Measurements from ENCODE around the gene ZFPM1.

ZFPM1 gene

GRCh38 chr16:88427376-88427775 is 25.7 kb upstream of the ZFPM1 start:
- H3K27me3 ChIP-seq (ENCODE audit: control insufficient read depth, insufficient read depth, low read length, poor library complexity, severe bottlenecking), result peaks cover 26% of the 10 kb centered on the region
- no peaks in the 10 kb centered on the region for H3K36me3 ChIP-seq (ENCODE audit: control insufficient read depth, insufficient read depth, low read length)
- no peaks in the 10 kb centered on the region for H3K4me1 ChIP-seq (ENCODE audit: control insufficient read depth, insufficient read depth, low read length)
- no peak overlapping the region for H3K27ac ChIP-seq (ENCODE audit: insufficient read depth, low read depth, low read length, poor library complexity, severe bottlenecking)
- 92 to 93% methylated on average over 19 of the region's 19 CpGs for WGBS, 2 experiments
- H3K9me3 ChIP-seq (ENCODE audit: control insufficient read depth, low read length), result no peaks in the 10 kb centered on the region
- H3K4me3 ChIP-seq (ENCODE audit: insufficient read depth, low read depth, low read length), result no peak overlapping the region

GRCh38 chr16:88428156-88428555 is 24.9 kb upstream of the ZFPM1 start:
- H3K36me3 ChIP-seq (ENCODE audit: control insufficient read depth, insufficient read depth, low read length), result no peaks in the 10 kb centered on the region
- 91% methylated on average over 19 of the region's 19 CpGs for WGBS, 2 experiments
- H3K4me3 ChIP-seq (ENCODE audit: insufficient read depth, low read depth, low read length), result no peak overlapping the region
- H3K9me3 ChIP-seq (ENCODE audit: control insufficient read depth, low read length), result no peaks in the 10 kb centered on the region
- H3K27me3 ChIP-seq (ENCODE audit: control insufficient read depth, insufficient read depth, low read length, poor library complexity, severe bottlenecking), result peaks cover 26% of the 10 kb centered on the region
- H3K27ac ChIP-seq (ENCODE audit: insufficient read depth, low read depth, low read length, poor library complexity, severe bottlenecking), result no peak overlapping the region
- no peaks in the 10 kb centered on the region for H3K4me1 ChIP-seq (ENCODE audit: control insufficient read depth, insufficient read depth, low read length)

GRCh38 chr16:88428616-88429386 is 24.3 kb upstream of the ZFPM1 start:
- H3K9me3 ChIP-seq (ENCODE audit: control insufficient read depth, low read length), result no peaks in the 10 kb centered on the region
- H3K27ac ChIP-seq (ENCODE audit: insufficient read depth, low read depth, low read length, poor library complexity, severe bottlenecking), result no peak overlapping the region
- H3K36me3 ChIP-seq (ENCODE audit: control insufficient read depth, insufficient read depth, low read length), result no peaks in the 10 kb centered on the region
- H3K4me3 ChIP-seq (ENCODE audit: insufficient read depth, low read depth, low read length), result no peak overlapping the region
- 90% methylated on average over 34 of the region's 34 CpGs for WGBS, 2 experiments
- H3K4me1 ChIP-seq (ENCODE audit: control insufficient read depth, insufficient read depth, low read length), result no peaks in the 10 kb centered on the region
- H3K27me3 ChIP-seq (ENCODE audit: control insufficient read depth, insufficient read depth, low read length, poor library complexity, severe bottlenecking), result peaks cover 26% of the 10 kb centered on the region

GRCh38 chr16:88429387-88430184 is 23.5 kb upstream of the ZFPM1 start:
- 88 to 89% methylated on average over 48 of the region's 48 CpGs for WGBS, 2 experiments
- peak overlapping the region; percentile 8 for H3K4me3 ChIP-seq (ENCODE audit: insufficient read depth, low read depth, low read length)
- H3K36me3 ChIP-seq (ENCODE audit: control insufficient read depth, insufficient read depth, low read length), result no peaks in the 10 kb centered on the region
- no peaks in the 10 kb centered on the region for H3K4me1 ChIP-seq (ENCODE audit: control insufficient read depth, insufficient read depth, low read length)
- H3K27me3 ChIP-seq (ENCODE audit: control insufficient read depth, insufficient read depth, low read length, poor library complexity, severe bottlenecking), result peaks cover 26% of the 10 kb centered on the region
- H3K27ac ChIP-seq (ENCODE audit: insufficient read depth, low read depth, low read length, poor library complexity, severe bottlenecking), result no peak overlapping the region
- no peaks in the 10 kb centered on the region for H3K9me3 ChIP-seq (ENCODE audit: control insufficient read depth, low read length)

- no peaks in the 10 kb centered on the region for H3K9me3 ChIP-seq (ENCODE audit: control insufficient read depth, low read length)
- H3K27me3 ChIP-seq (ENCODE audit: control insufficient read depth, insufficient read depth, low read length, poor library complexity, severe bottlenecking), result peaks cover 26% of the 10 kb centered on the region
- H3K4me1 ChIP-seq (ENCODE audit: control insufficient read depth, insufficient read depth, low read length), result no peaks in the 10 kb centered on the region
- H3K4me3 ChIP-seq (ENCODE audit: insufficient read depth, low read depth, low read length), result peak overlapping the region; percentile 8
- WGBS, 2 experiments, result 61 to 66% methylated on average over 36 of the region's 36 CpGs
- H3K27ac ChIP-seq (ENCODE audit: insufficient read depth, low read depth, low read length, poor library complexity, severe bottlenecking), result no peak overlapping the region
- no peaks in the 10 kb centered on the region for H3K36me3 ChIP-seq (ENCODE audit: control insufficient read depth, insufficient read depth, low read length)
These were observed 22.9 kb upstream of the ZFPM1 start for GRCh38 chr16:88430185-88430523.

GRCh38 chr16:88430524-88431446 is 22.3 kb upstream of the ZFPM1 start:
- H3K4me1 ChIP-seq (ENCODE audit: control insufficient read depth, insufficient read depth, low read length), result no peaks in the 10 kb centered on the region
- peak overlapping the region; percentile 8 for H3K4me3 ChIP-seq (ENCODE audit: insufficient read depth, low read depth, low read length)
- no peak overlapping the region for H3K27ac ChIP-seq (ENCODE audit: insufficient read depth, low read depth, low read length, poor library complexity, severe bottlenecking)
- WGBS, 2 experiments, result 62 to 65% methylated on average over 80 of the region's 80 CpGs
- no peaks in the 10 kb centered on the region for H3K36me3 ChIP-seq (ENCODE audit: control insufficient read depth, insufficient read depth, low read length)
- H3K27me3 ChIP-seq (ENCODE audit: control insufficient read depth, insufficient read depth, low read length, poor library complexity, severe bottlenecking), result peaks cover 26% of the 10 kb centered on the region
- no peaks in the 10 kb centered on the region for H3K9me3 ChIP-seq (ENCODE audit: control insufficient read depth, low read length)

GRCh38 chr16:88431651-88432050 is 21.4 kb upstream of the ZFPM1 start:
- peaks cover 26% of the 10 kb centered on the region for H3K27me3 ChIP-seq (ENCODE audit: control insufficient read depth, insufficient read depth, low read length, poor library complexity, severe bottlenecking)
- no peak overlapping the region for H3K4me3 ChIP-seq (ENCODE audit: insufficient read depth, low read depth, low read length)
- no peaks in the 10 kb centered on the region for H3K36me3 ChIP-seq (ENCODE audit: control insufficient read depth, insufficient read depth, low read length)
- H3K4me1 ChIP-seq (ENCODE audit: control insufficient read depth, insufficient read depth, low read length), result no peaks in the 10 kb centered on the region
- WGBS, 2 experiments, result 90 to 91% methylated on average over 22 of the region's 22 CpGs
- no peak overlapping the region for H3K27ac ChIP-seq (ENCODE audit: insufficient read depth, low read depth, low read length, poor library complexity, severe bottlenecking)
- H3K9me3 ChIP-seq (ENCODE audit: control insufficient read depth, low read length), result no peaks in the 10 kb centered on the region

- Histone ChIP-seq H3K4me1 (ENCODE audit: control insufficient read depth, insufficient read depth, low read length) (no peaks in the 10 kb centered on the region), H3K4me3 (ENCODE audit: insufficient read depth, low read depth, low read length) (no peak overlapping the region), H3K27ac (ENCODE audit: insufficient read depth, low read depth, low read length, poor library complexity, severe bottlenecking) (no peak overlapping the region), H3K9me3 (ENCODE audit: control insufficient read depth, low read length) (no peaks in the 10 kb centered on the region), H3K27me3 (ENCODE audit: control insufficient read depth, insufficient read depth, low read length, poor library complexity, severe bottlenecking) (peaks cover 26% of the 10 kb centered on the region), H3K36me3 (ENCODE audit: control insufficient read depth, insufficient read depth, low read length) (no peaks in the 10 kb centered on the region)
- 93% methylated on average over 22 of the region's 22 CpGs for WGBS, 2 experiments
These were observed 20.9 kb upstream of the ZFPM1 start for GRCh38 chr16:88432174-88432573.

GRCh38 chr16:88432753-88433152 is 20.3 kb upstream of the ZFPM1 start:
- WGBS, 2 experiments, result 88 to 90% methylated on average over 9 of the region's 9 CpGs
- H3K27ac ChIP-seq (ENCODE audit: insufficient read depth, low read depth, low read length, poor library complexity, severe bottlenecking), result no peak overlapping the region
- H3K27me3 ChIP-seq (ENCODE audit: control insufficient read depth, insufficient read depth, low read length, poor library complexity, severe bottlenecking), result peaks cover 26% of the 10 kb centered on the region
- H3K9me3 ChIP-seq (ENCODE audit: control insufficient read depth, low read length), result no peaks in the 10 kb centered on the region
- no peaks in the 10 kb centered on the region for H3K36me3 ChIP-seq (ENCODE audit: control insufficient read depth, insufficient read depth, low read length)
- H3K4me3 ChIP-seq (ENCODE audit: insufficient read depth, low read depth, low read length), result no peak overlapping the region
- no peaks in the 10 kb centered on the region for H3K4me1 ChIP-seq (ENCODE audit: control insufficient read depth, insufficient read depth, low read length)
